RCC 7860 (cell line): ENCODE measurements around the gene TM9SF2.
A peak's percentile ranks its signal among the peaks of the same experiment; 100 is the strongest.

Source experiments
- DNase-seq: peaks from one replicate; pipeline ENCODE4 v3.0.0-alpha.2; 2015; ENCODE audit warnings: low spot score
- FAIRE-seq: peaks from 2 replicates; lab custom pipeline; 2012; peaks lifted over from hg19 to GRCh38; lab: Jason Lieb, UNC

TM9SF2 gene

GRCh38 chr13:99575376-99576120 lies 74.3 kb downstream of the TM9SF2 start:
- FAIRE-seq (no peak), DNase-seq (no peak)

- DNase-seq (no peak), FAIRE-seq (no peak)
These were observed 77.0 kb downstream of the TM9SF2 start for GRCh38 chr13:99577934-99578917.

GRCh38 chr13:99580500-99581268 lies 79.4 kb downstream of the TM9SF2 start:
- DNase-seq (no peak), FAIRE-seq (no peak)

- DNase-seq (no peak), FAIRE-seq (no peak)
These were observed 81.2 kb downstream of the TM9SF2 start for GRCh38 chr13:99582511-99582910.

DNA sequence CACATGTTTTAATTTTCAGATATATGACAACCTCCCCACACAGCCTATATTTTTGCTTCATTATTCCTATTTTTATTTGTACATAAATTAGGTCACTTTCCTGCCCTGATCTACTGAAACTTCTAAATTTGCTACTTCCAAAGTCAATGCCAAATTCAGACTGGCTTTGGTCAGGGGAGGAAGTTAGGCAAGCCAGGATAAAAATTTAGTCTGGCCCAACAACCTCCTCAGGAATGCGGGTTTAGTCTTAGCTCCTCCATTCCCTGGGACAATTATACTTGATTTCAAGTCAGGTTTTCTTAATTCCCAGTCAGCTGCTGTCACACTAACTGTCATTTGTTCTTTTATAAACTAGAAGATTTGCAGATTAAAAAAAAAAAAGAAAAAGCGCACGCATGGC lies 84.3 kb downstream of the TM9SF2 start:
- no peak for DNase-seq
- no peak for FAIRE-seq

GRCh38 chr13:99587021-99587420 lies 85.7 kb downstream of the TM9SF2 start:
- FAIRE-seq (no peak), DNase-seq (no peak)

DNA sequence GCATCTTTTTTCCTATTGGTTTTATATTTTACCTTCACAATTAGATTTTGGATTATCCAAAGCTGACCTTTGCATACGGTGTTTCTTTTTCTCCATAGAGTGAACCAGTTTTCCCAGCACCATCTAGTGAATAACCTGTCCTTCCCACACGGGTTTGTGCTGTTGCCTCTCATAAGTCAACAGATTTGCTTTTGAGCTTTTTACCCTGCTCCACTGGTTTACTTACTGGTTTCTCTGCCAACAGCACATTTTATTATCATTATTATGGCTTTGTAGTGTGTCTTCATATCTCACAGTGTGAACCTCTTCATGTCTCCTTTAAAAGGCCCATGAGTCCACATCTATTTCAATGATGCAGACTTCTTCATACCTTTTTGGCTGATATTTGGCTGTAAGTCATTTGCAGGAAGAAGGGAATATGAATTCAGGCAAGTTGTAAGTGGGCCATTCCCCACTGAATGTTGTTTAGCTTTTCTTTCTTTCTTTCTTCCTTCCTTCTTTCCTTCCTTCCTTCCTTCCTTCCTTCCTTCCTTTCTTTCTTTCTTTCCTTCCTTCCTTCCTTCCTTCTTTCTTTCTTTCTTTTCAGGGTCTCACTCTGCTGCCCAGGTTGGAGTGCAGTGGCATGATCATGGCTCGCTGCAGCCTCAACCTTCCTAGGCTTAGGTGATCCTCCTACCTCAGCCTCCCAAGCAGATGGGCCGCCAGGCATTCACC lies 86.8 kb downstream of the TM9SF2 start:
- DNase-seq (no peak), FAIRE-seq (no peak)

DNA sequence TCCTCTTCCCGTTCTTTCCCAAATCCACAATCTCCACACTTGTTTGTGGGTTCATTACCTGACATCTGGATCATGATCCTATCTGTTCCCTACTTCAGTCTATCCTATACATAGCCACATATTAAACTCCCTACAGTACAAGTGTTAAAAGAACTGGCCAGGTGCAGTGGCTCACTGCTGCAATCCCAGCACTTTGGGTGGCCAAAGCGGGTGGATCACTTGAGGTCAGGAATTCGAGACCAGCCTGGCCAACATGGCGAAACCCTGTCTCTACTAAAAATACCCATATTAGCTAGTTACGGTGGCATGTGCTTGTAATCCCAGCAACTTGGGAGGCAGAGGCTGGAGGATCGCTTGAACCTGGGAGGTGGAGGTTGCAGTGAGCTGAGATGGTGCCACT lies 88.3 kb downstream of the TM9SF2 start:
- no peak for DNase-seq
- FAIRE-seq = no peak

- DNase-seq = no peak
- no peak for FAIRE-seq
These were observed 89.3 kb downstream of the TM9SF2 start for GRCh38 chr13:99590519-99591011.

DNA sequence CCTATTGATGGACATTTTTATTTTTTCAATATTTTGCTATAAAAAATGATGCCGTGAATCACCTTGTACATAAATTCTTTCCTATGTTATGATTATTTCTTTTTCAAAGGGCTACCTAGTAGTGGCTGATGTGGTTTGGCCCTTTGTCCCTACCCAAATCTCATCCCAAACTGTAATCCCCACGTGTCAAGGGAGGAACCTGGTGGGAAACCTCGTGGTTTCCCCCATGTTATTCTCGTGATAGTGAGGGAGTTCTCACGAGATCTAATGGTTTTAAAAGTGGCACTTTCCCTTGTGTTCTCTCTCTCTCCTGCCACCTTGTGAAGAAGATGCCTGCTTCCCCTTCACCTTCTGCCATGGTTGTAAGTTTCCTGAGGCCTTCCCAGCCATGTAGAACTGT lies 94.9 kb downstream of the TM9SF2 start:
- DNase-seq (no peak), FAIRE-seq (no peak)

DNA sequence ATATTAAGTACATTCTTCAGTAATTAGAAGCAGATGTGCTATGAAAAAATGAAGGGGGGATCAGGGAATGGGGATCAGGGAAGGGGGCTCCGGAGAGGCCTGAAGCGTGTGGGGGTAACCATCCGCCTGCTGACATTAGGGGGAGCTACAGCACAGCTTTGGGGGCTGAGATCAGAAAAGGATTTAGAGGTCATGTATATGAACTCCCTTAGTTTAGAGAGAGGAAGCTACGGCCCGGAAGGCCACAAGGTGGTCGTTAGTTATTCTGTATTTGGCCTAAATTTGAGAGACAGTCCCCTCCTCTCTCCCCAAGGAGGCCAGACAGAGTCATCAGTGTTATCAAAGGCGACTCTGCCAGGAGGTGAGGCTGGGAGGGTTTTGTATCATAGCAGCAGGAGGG lies 99.0 kb downstream of the TM9SF2 start:
- no peak for DNase-seq
- FAIRE-seq = no peak

DNA sequence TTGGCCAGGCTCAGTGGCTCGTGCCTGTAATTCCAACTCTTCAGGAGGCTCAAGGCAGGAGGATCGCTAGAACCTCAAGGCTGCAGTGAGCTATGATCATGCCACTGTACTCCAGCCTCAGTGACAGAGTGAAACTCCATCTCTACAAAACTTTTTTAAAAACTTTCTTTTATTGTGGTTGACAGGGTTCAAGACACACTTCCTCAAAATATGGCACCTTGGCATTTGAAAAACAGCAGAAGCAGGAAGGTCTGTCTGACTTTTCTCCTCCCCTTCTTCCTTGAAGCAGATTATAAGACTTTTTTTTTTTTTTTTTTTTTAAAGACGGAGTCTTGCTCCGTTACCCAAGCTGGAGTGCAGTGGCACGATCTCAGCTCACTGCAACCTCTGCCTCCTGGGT lies 100.3 kb downstream of the TM9SF2 start:
- FAIRE-seq (no peak), DNase-seq (no peak)

DNA sequence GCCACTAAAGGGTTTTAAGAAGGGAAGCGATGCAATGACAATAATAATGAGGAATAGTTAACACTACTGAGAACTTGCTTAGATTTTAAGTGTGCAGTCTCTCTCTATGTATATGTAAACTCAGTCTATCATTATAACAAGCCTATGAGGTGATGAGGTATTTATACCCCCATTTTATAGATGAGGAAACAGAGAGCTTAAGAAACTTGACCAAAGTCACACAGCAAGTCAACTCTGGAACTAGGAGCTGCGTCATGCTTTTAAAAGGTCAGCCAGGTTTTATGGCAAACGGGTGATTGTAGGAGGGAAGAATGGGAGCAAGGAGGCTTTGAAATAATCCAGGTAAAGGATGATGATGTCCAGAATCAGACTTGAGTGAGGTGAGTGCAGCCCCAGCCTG lies 103.4 kb downstream of the TM9SF2 start:
- DNase-seq = no peak

DNA sequence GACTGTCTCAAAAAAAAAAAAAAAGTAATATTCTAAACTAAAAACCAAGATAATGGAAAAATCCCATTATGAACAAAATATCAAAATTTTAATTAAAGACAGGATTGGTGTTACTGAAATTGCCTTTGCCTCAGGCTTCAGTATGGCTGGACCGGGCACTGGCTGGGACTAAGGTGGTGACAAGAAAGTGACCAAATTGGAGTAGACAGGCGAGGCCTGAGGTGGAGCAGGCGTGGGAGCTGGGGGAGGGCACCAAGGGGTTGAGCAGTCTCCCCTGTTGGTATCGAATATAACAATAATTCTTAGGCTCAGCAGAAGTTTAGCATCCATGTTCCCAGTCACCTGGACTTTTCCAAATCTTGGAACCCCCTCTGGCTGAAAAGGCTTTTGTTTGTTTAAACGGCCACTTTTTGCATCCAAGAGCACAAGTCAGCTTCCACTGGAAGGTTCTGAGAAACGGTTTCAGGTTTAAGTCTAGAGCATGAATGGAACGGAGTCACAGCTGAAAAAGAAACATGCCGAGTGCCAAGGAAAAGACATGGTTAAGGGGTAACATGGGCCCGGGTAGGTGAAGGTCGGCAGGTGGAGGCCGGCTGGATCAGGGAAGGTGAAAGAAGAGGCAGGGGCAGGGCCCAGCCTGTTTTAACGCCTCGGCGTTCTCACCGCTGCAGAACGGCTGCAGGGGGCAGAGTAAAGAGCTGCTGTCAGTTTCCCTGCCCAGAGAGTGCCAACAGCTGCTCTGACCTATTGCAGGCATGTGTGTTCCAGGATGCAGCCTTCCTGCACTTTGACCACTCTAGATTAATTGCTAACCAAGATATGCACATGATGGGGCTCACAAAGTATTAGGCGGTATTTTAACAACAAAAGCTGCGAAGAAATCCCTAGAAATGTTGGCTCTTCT lies 104.4 kb downstream of the TM9SF2 start:
- DNase-seq = peak; percentile 34
- FAIRE-seq = no peak

More for the DNA sequence above, 103.4 kb downstream of the TM9SF2 start:
- FAIRE-seq = no peak

DNA sequence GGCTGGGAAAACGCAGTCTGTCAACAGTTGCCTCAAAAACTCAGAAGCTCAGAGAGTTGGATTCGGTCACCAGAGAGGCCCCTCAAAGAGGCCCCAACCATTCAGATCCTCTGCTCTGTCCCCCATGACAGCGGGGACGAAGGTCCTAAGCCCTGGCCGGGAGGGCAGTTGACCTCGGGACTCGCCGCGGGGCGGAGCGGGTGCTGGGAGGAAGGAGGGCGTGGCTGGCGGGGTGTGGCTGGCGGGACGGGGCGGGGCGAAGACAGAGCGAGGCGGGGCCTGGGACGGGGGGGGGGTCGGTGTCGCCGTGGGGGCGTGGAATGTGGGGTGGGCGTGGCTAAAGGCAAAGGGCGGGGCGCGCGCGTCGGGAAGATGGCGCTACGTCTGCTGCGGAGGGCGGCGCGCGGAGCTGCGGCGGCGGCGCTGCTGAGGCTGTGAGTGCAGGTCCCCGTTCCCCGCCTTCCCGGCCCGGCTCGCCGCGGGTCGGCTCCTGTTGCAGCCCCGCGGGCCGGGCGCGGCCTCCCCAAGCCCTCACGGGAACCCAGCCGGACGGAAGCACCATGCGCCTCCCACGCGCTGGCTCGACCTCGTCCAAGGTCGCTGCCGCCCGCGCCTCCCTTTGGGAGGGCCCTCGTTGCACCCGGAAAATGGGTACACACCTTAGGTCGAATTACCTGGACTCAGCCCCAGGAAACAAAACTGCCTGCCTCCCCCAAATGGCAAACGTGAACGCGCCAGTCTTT lies 105.2 kb downstream of the TM9SF2 start, which contains the start of gene CLYBL:
Gene CLYBL (plus strand): TSS at position 367 of the 743 bp plus-strand sequence.
- DNase-seq = peak; percentile 66
- no peak for FAIRE-seq

DNA sequence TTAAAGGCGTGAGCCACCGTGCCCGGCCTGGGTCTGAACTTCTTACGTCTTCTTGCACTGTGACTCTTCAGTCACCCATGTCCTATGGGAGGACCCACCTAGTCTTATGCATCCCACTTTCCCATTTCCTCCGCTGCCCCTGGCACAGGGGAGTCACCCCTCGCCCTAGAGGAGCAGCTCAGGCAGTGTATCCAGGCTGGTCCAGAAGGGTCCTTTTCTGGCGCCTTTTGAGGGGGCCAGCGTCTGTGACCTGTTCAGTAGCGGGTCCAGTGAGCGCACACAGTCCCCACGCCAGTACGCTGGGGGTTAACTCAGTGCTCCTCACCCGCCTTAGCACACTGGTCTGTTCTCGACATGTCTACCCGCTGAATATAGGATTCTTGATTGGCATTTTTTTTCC lies 107.1 kb downstream of the TM9SF2 start:
- DNase-seq (no peak), FAIRE-seq (no peak)

- DNase-seq (no peak), FAIRE-seq (no peak)
These were observed 109.5 kb downstream of the TM9SF2 start for GRCh38 chr13:99610702-99611289.
